GM19099 (cell line): ENCODE measurements around the gene ADD2.

Experiments used
- POLR2A ChIP-seq: IDR thresholded peaks from 3 replicates; pipeline ENCODE4 v1.6.1; 2011; ENCODE audit warnings: low read depth; ENCODE audit not compliant: insufficient read length; ENCODE audit errors: extremely low read depth

Gene ADD2

GRCh38 chr2:70724366-70724765, 43.6 kb downstream of the ADD2 start:
- no peak for TF ChIP-seq POLR2A

GRCh38 chr2:70723286-70723885, 44.6 kb downstream of the ADD2 start:
- no peak for TF ChIP-seq POLR2A

- no peak for TF ChIP-seq POLR2A
Measured at GRCh38 chr2:70720124-70720523, 47.9 kb downstream of the ADD2 start.

- no peak for TF ChIP-seq POLR2A
Measured at GRCh38 chr2:70719231-70719630, 48.8 kb downstream of the ADD2 start.

- TF ChIP-seq POLR2A, result no peak
Measured at GRCh38 chr2:70718736-70719135, 49.3 kb downstream of the ADD2 start.

- TF ChIP-seq POLR2A, result no peak
Measured at GRCh38 chr2:70718241-70718640, 49.8 kb downstream of the ADD2 start.

- no peak for TF ChIP-seq POLR2A
Measured at GRCh38 chr2:70717431-70718038, 50.5 kb downstream of the ADD2 start.

GRCh38 chr2:70716951-70717350, 51.0 kb downstream of the ADD2 start:
- no peak for TF ChIP-seq POLR2A

- TF ChIP-seq POLR2A, result no peak
Measured at GRCh38 chr2:70716131-70716743, 51.8 kb downstream of the ADD2 start.

GRCh38 chr2:70715071-70715985, 52.7 kb downstream of the ADD2 start:
- no peak for TF ChIP-seq POLR2A

- TF ChIP-seq POLR2A, result no peak
Measured at GRCh38 chr2:70714141-70714905, 53.7 kb downstream of the ADD2 start.

GRCh38 chr2:70712916-70713315, 55.1 kb downstream of the ADD2 start:
- no peak for TF ChIP-seq POLR2A

GRCh38 chr2:70711191-70711590, 56.8 kb downstream of the ADD2 start:
- TF ChIP-seq POLR2A, result no peak

GRCh38 chr2:70710038-70710690, 57.8 kb downstream of the ADD2 start:
- TF ChIP-seq POLR2A, result no peak
